ENCODE results near the gene AQP10.
"Not testable (repeated sequence)": the region's sequence is repeated elsewhere in the genome, so short reads cannot be mapped to it uniquely, and the experiment has no call there.

AQP10 gene, protein sequence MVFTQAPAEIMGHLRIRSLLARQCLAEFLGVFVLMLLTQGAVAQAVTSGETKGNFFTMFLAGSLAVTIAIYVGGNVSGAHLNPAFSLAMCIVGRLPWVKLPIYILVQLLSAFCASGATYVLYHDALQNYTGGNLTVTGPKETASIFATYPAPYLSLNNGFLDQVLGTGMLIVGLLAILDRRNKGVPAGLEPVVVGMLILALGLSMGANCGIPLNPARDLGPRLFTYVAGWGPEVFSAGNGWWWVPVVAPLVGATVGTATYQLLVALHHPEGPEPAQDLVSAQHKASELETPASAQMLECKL

GRCh38 chr1:154320882-154321608 is at the start of gene AQP10:
Gene AQP10, plus strand, starts transcription at chr1:154321093. Its CDS starts 63 bp downstream, at chr1:154321156.
- DNase-seq (ENCODE audit: low spot score): no peak

DNA sequence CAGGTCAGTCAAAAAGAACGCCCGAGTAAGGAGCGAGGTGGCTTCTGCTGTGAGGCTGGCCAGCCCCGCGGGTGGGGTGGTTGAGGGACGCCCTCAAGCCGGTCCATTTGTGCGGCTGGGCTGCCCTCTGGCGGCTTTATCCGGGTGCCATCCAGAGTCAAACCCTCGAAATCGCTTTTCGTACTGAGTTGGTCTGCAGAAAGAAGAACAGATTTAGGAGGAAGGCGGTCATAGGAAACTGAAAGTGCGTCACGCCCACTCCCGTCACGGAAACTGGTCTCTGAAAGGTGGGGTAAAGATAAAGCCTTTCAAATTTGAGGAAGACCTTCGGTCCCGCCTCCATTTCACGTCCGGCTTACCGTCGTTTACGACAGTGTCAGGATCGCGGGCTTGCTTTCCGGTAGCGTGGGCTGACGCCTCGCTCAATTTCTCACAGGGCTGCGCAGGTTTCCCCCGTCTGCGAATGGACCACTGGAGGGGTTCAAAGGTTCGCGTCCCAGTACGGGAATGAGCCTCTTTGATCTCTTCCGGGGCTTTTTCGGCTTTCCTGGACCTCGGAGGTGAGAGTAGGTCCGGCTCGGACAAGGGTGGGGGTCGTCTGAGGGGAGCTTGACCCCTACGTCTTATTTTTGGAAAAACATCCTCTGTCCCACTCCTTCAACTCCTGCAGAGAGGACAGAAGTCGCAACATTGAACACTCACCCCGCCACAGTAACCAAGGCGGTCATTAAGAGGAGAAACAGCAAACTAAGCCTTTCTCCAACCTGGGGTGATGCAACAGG is 48.5 kb upstream of the AQP10 start, which contains the start of gene HAX1:
Gene HAX1, plus strand, starts transcription at position 413 of the 782 bp plus-strand sequence. Its CDS starts 95 bp downstream, at position 508.
- DNase-seq (ENCODE audit: low spot score): peak; percentile 98

- no peak for DNase-seq (ENCODE audit: low spot score)
These were observed 47.8 kb upstream of the AQP10 start for GRCh38 chr1:154272999-154273563.

GRCh38 chr1:154276797-154277196 is 44.1 kb upstream of the AQP10 start:
- peak; percentile 31 for DNase-seq (ENCODE audit: low spot score)

- DNase-seq (ENCODE audit: low spot score): not testable (repeated sequence)
These were observed 33.3 kb upstream of the AQP10 start for GRCh38 chr1:154287591-154287990.

- no peak for DNase-seq (ENCODE audit: low spot score)
These were observed 32.2 kb upstream of the AQP10 start for GRCh38 chr1:154288661-154289060.

GRCh38 chr1:154290921-154291320 is 30.0 kb upstream of the AQP10 start:
- no peak for DNase-seq (ENCODE audit: low spot score)

DNA sequence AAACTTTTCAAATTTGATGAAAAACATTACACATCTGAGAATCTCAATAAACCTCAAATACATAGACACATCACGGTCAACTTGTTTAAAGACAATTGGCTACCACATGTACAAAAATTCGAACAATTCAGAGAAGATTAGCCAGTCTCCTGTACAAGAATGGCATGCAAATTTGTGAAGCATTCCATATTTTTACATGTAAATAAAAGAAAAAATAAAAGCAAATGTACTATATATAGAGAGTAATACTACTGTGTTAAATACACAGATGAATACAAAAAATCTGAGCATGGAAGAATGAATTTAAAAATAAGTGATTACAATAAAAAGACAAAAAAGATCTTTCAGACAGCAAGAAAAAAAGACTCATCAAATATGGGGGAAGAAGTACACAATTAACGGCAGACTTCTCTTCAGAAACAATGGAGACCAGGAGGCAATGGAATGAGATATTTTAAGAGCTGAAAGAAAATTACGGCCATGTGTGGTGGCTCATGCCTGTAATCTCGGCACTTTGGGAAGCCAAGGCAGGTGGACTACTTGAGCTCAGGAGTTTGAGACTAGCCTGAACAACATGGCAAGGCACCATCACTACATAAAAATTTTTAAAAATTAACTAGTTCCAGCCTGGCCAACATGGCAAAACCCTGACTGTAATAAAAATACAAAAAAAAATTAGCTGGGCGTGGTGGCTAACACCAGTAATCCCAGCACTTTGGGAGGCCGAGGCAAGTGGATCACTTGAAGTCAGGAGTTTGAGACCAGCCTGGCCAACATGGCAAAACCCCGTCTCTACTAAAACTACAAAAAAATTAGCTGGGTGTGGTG is 25.3 kb upstream of the AQP10 start:
- DNase-seq (ENCODE audit: low spot score): no peak

DNA sequence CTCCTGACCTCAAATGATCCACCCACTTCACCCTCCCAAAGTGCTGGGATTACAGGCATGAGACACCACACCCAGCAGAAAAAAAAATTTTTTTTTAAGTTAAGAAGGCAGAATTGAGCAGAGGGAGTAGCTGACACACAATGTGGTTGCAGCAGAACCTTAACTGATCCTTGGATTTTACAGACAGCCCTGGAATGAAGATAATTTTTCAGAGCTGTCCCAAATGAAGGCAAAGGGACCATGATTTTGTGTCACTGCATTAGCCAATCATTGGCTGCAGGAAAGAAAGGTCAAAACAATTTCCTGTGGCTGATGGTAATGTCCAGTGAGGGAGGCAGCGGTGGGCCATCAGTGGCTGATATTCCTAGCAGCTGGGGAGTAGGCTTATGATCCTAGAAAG is 19.3 kb upstream of the AQP10 start:
- DNase-seq (ENCODE audit: low spot score): no peak

DNA sequence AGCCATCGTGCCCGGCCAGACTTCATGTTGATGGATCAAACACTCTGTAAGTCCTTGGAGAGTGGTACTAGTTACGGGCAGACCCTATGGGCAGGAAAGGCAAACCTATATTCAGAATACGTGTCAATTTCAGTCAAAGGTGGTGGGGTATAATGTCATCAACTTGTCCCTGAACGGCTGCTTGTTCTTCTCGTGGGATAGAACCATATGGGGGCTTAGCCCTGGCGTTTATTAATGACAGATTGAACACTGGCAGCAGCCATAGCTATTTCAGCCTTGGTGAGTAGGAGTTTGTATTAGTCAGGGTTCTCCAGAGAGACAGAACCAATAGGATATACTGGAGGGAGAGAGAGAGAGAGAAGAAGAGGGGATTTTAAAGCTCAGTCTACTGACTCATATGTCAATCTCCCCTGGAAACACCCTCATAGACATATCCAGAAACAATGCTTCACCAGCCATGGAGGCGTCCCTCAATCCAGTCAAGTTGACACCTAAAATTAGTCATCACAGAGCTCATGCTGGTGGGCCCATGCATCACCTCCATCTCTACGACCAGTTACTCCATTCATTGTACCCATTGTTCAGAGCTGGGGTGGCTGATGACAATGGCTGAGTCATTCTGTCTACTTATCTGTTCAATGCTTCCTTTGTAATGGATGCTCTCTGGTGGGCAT is 16.1 kb upstream of the AQP10 start:
- DNase-seq (ENCODE audit: low spot score): no peak

DNA sequence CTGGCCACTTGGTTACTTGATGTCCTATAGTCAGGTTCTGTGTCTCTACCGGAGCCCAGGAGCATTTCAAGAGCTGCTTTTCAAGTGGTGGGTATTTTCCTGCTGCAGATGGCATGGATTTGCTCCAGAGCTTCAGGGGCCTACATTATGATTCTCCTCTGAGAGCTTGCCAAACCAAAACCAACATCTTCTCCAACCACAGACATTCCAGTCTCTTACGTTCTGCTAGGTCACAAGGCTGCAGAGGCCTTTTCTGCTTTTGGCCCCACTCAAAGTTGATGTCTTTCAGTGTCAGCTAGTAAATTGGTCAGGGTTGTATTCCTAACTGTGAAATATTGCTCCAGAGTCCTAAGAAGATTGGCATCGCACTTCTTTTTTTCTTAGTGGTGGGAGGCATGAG is 14.7 kb upstream of the AQP10 start:
- DNase-seq (ENCODE audit: low spot score): no peak

GRCh38 chr1:154307670-154308270 is 13.1 kb upstream of the AQP10 start:
- DNase-seq (ENCODE audit: low spot score): peak; percentile 33

GRCh38 chr1:154309136-154309535 is 11.8 kb upstream of the AQP10 start:
- DNase-seq (ENCODE audit: low spot score): not testable (repeated sequence)

- DNase-seq (ENCODE audit: low spot score): not testable (repeated sequence)
These were observed 8.4 kb upstream of the AQP10 start for GRCh38 chr1:154312229-154313065.

GRCh38 chr1:154313066-154313356 is 7.9 kb upstream of the AQP10 start:
- no peak for DNase-seq (ENCODE audit: low spot score)

GRCh38 chr1:154314226-154314625 is 6.7 kb upstream of the AQP10 start:
- DNase-seq (ENCODE audit: low spot score): not testable (repeated sequence)

DNA sequence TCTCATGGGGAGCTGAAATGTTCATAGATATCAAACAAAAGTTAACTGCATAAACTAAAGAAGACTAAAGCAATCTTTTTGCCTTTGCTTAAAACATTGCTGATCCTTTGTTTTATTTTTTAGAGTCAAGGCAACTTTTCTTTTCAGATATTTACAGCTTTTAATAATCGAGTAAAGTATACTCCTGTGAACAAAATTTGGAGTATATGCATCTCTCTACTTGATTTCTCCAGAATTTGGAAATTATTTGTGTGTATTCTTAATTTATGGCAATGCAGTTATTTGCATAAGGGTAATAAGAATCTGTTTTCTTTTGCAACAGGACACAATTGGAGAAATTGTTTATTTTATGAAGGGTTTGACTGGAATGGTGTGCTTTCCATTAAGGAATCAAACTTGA is 4.2 kb upstream of the AQP10 start:
- DNase-seq (ENCODE audit: low spot score): no peak

DNA sequence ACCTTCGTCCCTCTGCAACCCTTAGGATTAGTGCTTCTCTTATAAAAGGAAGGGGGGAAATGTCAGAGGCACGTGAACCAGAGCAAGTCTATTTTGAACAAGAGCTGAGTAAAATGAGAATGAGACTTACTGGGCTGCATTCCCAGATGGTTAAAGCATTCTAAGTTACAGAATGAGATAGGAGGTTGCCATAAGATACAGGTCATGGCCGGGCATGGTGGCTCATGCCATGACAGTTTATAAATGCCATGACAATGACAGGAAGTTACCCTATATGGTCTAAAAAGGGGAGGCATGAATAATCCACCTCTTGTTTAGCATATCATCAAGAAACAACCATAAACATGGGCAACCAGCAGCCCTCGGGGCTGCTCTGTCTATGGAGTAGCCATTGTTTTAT is 2.5 kb upstream of the AQP10 start:
- DNase-seq (ENCODE audit: low spot score): no peak

GRCh38 chr1:154321609-154321934 is 679 bp downstream of the AQP10 start:
- not testable (repeated sequence) for DNase-seq (ENCODE audit: low spot score)

GRCh38 chr1:154323493-154323892 is 2.6 kb downstream of the AQP10 start:
- DNase-seq (ENCODE audit: low spot score): no peak
